Airway epithelial cell (primary cell): Measurements from ENCODE around the gene GSTM2. TPM values are rescaled to one million over a fixed set of nuclear protein-coding genes. Genes with fewer than 3 reads are reported as not detected.

ENCODE experiments used
- total RNA-seq: library from RNA; depleted of rRNA; stranded (reverse); fragments of >200 nt; gene quantifications from 2 replicates; pipeline ENCODE4 v1.2.3, GENCODE V29; 2015

Gene GSTM2
- total RNA-seq: 4.6 and 5.8 TPM in 2 replicates

GRCh38 chr1:109667452-109668122, at the start of gene GSTM2:
GSTM2 (plus strand) TSS chr1:109668057; CDS start chr1:109668116, 59 bp downstream.

GRCh38 chr1:109619576-109620400, 48.1 kb upstream of the GSTM2 start, which contains the start of the genes AMPD2 and GNAT2:
AMPD2 (plus strand) TSS chr1:109619837; CDS start chr1:109621176, 1,339 bp downstream.
GNAT2 (minus strand) TSS chr1:109619616; CDS start chr1:109612870, 6,746 bp downstream.

GRCh38 chr1:109655615-109656519, 12.0 kb upstream of the GSTM2 start, which contains the start of gene GSTM4:
GSTM4 (plus strand) TSS chr1:109656099; CDS start chr1:109656390, 291 bp downstream.

GRCh38 chr1:109687641-109688499, 20.0 kb downstream of the GSTM2 start, which contains the start of gene GSTM1:
GSTM1 (plus strand) TSS chr1:109687817; CDS start chr1:109687874, 57 bp downstream.

GRCh38 chr1:109711593-109712320, 43.9 kb downstream of the GSTM2 start, which contains the start of gene GSTM5:
GSTM5 (plus strand) TSS chr1:109712251; CDS start chr1:109712313, 62 bp downstream.

Other genes starting within 250 kb of the GSTM2 start
- 42.0 and 70.3 TPM in 2 replicates for gene PSMA5, start 241.6 kb upstream of the GSTM2 start, total RNA-seq
- gene SYPL2, start 201.5 kb upstream of the GSTM2 start, total RNA-seq: not detected in 2 replicates
- 3.2 and 4.6 TPM in 2 replicates for gene ATXN7L2, start 184.2 kb upstream of the GSTM2 start, total RNA-seq
- gene CYB561D1, start 174.0 kb upstream of the GSTM2 start, total RNA-seq: 3.7 and 10.0 TPM in 2 replicates
- gene AMIGO1, start 158.3 kb upstream of the GSTM2 start, total RNA-seq: 0.19 and 0.56 TPM in 2 replicates
- gene GPR61, start 128.2 kb upstream of the GSTM2 start, total RNA-seq: not detected in 2 replicates
- gene GNAI3, start 119.4 kb upstream of the GSTM2 start, total RNA-seq: 8.7 and 11.4 TPM in 2 replicates
- gene GNAT2, start 48.4 kb upstream of the GSTM2 start, total RNA-seq: 0.14 and 0.21 TPM in 2 replicates
- gene AMPD2, start 48.2 kb upstream of the GSTM2 start, total RNA-seq: 40.7 and 46.2 TPM in 2 replicates
- gene GSTM4, start 12.0 kb upstream of the GSTM2 start, total RNA-seq: 5.1 and 8.5 TPM in 2 replicates
- 10.8 and 18.5 TPM in 2 replicates for gene GSTM1, start 19.8 kb downstream of the GSTM2 start, total RNA-seq
- not detected in 2 replicates for gene GSTM5, start 44.2 kb downstream of the GSTM2 start, total RNA-seq
- 30.6 and 61.5 TPM in 2 replicates for gene GSTM3, start 73.0 kb downstream of the GSTM2 start, total RNA-seq
- gene EPS8L3, start 95.9 kb downstream of the GSTM2 start, total RNA-seq: not detected in 2 replicates
- gene CSF1, start 242.8 kb downstream of the GSTM2 start, total RNA-seq: 4.2 and 4.9 TPM in 2 replicates